ENCODE measurements around the gene SMARCD1.

- no peak for TF ChIP-seq EZH2phosphoT487 (IDR thresholded peaks at IDR 0.05; ENCODE audit: low read depth, severe bottlenecking, unreplicated experiment)
- TF ChIP-seq CTCF (IDR thresholded peaks at IDR 0.05; ENCODE audit: poor library complexity), result no peak
Observed at GRCh38 chr12:50142993-50143392, 57.9 kb downstream of the SMARCD1 start.
